GM12878 (cell line): ENCODE measurements around the gene PRR15. TPM values are rescaled to one million over a fixed set of nuclear protein-coding genes. Genes with fewer than 3 reads are reported as not detected.

Source experiments
- ATAC-seq: fragments of 200-7000 bp; cut with Tn5 transposase; 3 replicates; pipeline ENCODE4 v1.9.1; 2020; ENCODE audit warnings: mild to moderate bottlenecking, moderate library complexity
- BruUV-seq: library from RNA; stranded (reverse); fragments of 400-500 nt; replicated peaks from 2 replicates; lab custom pipeline; 2021; lab: Mats Ljungman, UMichigan
- CTCF ChIA-PET: fragments of 300-600 bp; sonication (Branson Sonifier 250); formaldehyde crosslinking; extraction: SDS; loops from one replicate; lab custom pipeline; 2021; ENCODE audit warnings: inconsistent platforms; lab: Yijun Ruan, JAX
- POLR2A ChIA-PET: fragments of 350-600 bp; formaldehyde crosslinking; extraction: SDS; loops from one replicate; lab custom pipeline; 2021; ENCODE audit warnings: inconsistent platforms; lab: Charles Lee
- RAD21 ChIA-PET: fragments of 300-600 bp; sonication (Branson Sonifier 250); formaldehyde crosslinking; loops from one replicate; lab custom pipeline; 2023; ENCODE audit warnings: antibody characterized with exemption; ENCODE audit not compliant: unreplicated experiment; lab: Charles Lee
- SMC1A ChIA-PET: fragments of 300-600 bp; sonication (Branson Sonifier 250); formaldehyde crosslinking; loops from one replicate; lab custom pipeline; 2023; ENCODE audit not compliant: unreplicated experiment, uncharacterized antibody; lab: Charles Lee
- DNase-seq: peaks from one replicate; pipeline ENCODE4 v3.0.0-alpha.2; 2011; ENCODE audit warnings: low read depth, low spot score
- FAIRE-seq: peaks from 3 replicates; lab custom pipeline; 2011; peaks lifted over from hg19 to GRCh38; lab: Jason Lieb, UNC
- H2AFZ ChIP-seq: 2 replicates; pipeline ENCODE4 v1.6.0; 2011; ENCODE audit warnings: low read depth, low read length, control low read depth; ENCODE audit not compliant: control insufficient read depth
- H3K27ac ChIP-seq: 2 replicates; pipeline ENCODE4 v1.5.1; 2011; ENCODE audit warnings: control low read depth; ENCODE audit not compliant: control insufficient read depth, insufficient read depth
- H3K27me3 ChIP-seq, 2 experiments: replicated peaks in 1 of 2; 2 replicates each; pipeline versions ENCODE4 v1.6.0 to v1.6.1; 2011; ENCODE audit warnings: low read length in 1 of 2; ENCODE audit not compliant: control insufficient read depth in 2 of 2, insufficient read depth in 2 of 2
- H3K36me3 ChIP-seq, 2 experiments: 2 replicates each; pipeline ENCODE4 v1.5.1; 2011; ENCODE audit warnings: low read length in 1 of 2; ENCODE audit not compliant: control insufficient read depth in 2 of 2, insufficient read depth in 2 of 2
- H3K4me1 ChIP-seq: 2 replicates; pipeline ENCODE4 v1.6.1; 2011; ENCODE audit warnings: mild to moderate bottlenecking, low read length, moderate library complexity, mixed read lengths; ENCODE audit not compliant: control insufficient read depth, insufficient read depth
- H3K4me2 ChIP-seq: 2 replicates; pipeline ENCODE4 v1.6.0; 2011; ENCODE audit warnings: control low read depth; ENCODE audit not compliant: control insufficient read depth, insufficient read depth
- H3K4me3 ChIP-seq: fragments of 200-600 bp; sonication (generic); 2 replicates; pipeline ENCODE4 v1.5.1; 2016
- H3K79me2 ChIP-seq: 2 replicates; pipeline ENCODE4 v1.6.0; 2011; ENCODE audit warnings: low read length; ENCODE audit not compliant: control insufficient read depth, insufficient read depth
- H3K9ac ChIP-seq: 2 replicates; pipeline ENCODE4 v1.8.0; 2011; ENCODE audit warnings: low read length, control low read depth, mixed read lengths; ENCODE audit not compliant: control insufficient read depth, insufficient read depth
- H3K9me3 ChIP-seq: replicated peaks from 3 replicates; pipeline ENCODE4 v1.5.1; 2011; ENCODE audit warnings: mild to moderate bottlenecking, low read length; ENCODE audit not compliant: control insufficient read depth, insufficient read depth
- H4K20me1 ChIP-seq: 2 replicates; pipeline ENCODE4 v1.6.0; 2011; ENCODE audit not compliant: control insufficient read depth, insufficient read depth
- ASH2L ChIP-seq: fragments of 300-600, 200-600 bp; sonication (generic); IDR thresholded peaks from 2 replicates; pipeline ENCODE4 v1.6.1; 2017; ENCODE audit warnings: low read depth, mild to moderate bottlenecking, borderline replicate concordance
- DPF2 ChIP-seq: fragments of 450-650 bp; IDR thresholded peaks from 2 replicates; pipeline ENCODE4 v1.6.1; 2017; ENCODE audit warnings: mild to moderate bottlenecking
- ELK1 ChIP-seq: IDR thresholded peaks from 2 replicates; pipeline ENCODE4 v1.6.1; 2012; ENCODE audit warnings: low read depth, low read length, improper control_type of control experiment
- GATAD2B ChIP-seq: fragments of 450-650 bp; conservative IDR thresholded peaks from 2 replicates; pipeline ENCODE4 v1.6.1; 2017; ENCODE audit warnings: low read depth, mild to moderate bottlenecking, moderate library complexity
- MYB ChIP-seq: fragments of 150-350 bp; IDR thresholded peaks from 2 replicates; pipeline ENCODE4 v1.6.1; 2014; ENCODE audit warnings: mild to moderate bottlenecking, low read depth, low read length, borderline replicate concordance
- NBN ChIP-seq: fragments of 450-650 bp; IDR thresholded peaks from 2 replicates; pipeline ENCODE4 v1.6.1; 2016
- PML ChIP-seq: IDR thresholded peaks from 2 replicates; pipeline ENCODE4 v1.6.1; 2012; ENCODE audit warnings: low read length, inconsistent platforms
- PRDM15 ChIP-seq: fragments of 450-650 bp; formaldehyde crosslinking; IDR thresholded peaks from 2 replicates; pipeline ENCODE4 v1.4.0; 2020; ENCODE audit warnings: mild to moderate bottlenecking, moderate library complexity
- TARDBP ChIP-seq: IDR thresholded peaks from 2 replicates; pipeline ENCODE4 v1.6.1; 2016; ENCODE audit warnings: borderline replicate concordance
- ZNF207 ChIP-seq: fragments of 450-650 bp; IDR thresholded peaks from 2 replicates; pipeline ENCODE4 v1.6.1; 2014; ENCODE audit warnings: antibody characterized with exemption, mild to moderate bottlenecking, borderline replicate concordance
- ZSCAN29 ChIP-seq: fragments of 450-650 bp; IDR thresholded peaks from 2 replicates; pipeline ENCODE4 v1.6.1; 2017; ENCODE audit warnings: mild to moderate bottlenecking, moderate library complexity
- WGBS: methylation state at CpG from one replicate; pipeline ENCODE4 v1.1.6; 2016; ENCODE audit warnings: low lambda C conversion rate; ENCODE audit not compliant: insufficient replicate concordance, insufficient coverage; ENCODE audit errors: missing lambda C conversion rate; 5-methylcytosine and 5-hydroxymethylcytosine counted together
- in situ Hi-C: fragments of 300-500 bp; cut with MboI; formaldehyde crosslinking; loops from 9 replicates; pipeline ENCODE4 v1.14.3; 2018; ENCODE audit warnings: mixed read lengths
- intact Hi-C: fragments of 100-400 bp; cut with micrococcal nuclease; formaldehyde crosslinking; loops from one replicate; pipeline ENCODE4 v1.14.2; 2022; ENCODE audit not compliant: unreplicated experiment
- polyA plus RNA-seq, 11 experiments: library from polyadenylated mRNA; depleted of rRNA in 4 of 11; unstranded in 6 of 11; stranded (reverse) in 5 of 11; fragments of >200 nt; fragmentation: Nextera tagmentation in 4 of 11; fragmentation: Illumina TruSeq in 1 of 11; extraction: Ambion mirVana in 4 of 11; extraction: Trizol in 1 of 11; gene quantifications; 1 replicate in 1 of 11; 2 replicates in 10 of 11; pipeline versions ENCODE4 v1.2.1 to v1.2.3, GENCODE V29; 2011 to 2016; ENCODE audit warnings: inconsistent platforms in 2 of 11, missing spikeins in 2 of 11, low read depth in 1 of 11
- total RNA-seq, 4 experiments: library from RNA; depleted of rRNA in 3 of 4; stranded (reverse); fragments of >200 nt in 3 of 4; fragmentation: Illumina TruSeq in 1 of 4; extraction: Trizol in 1 of 4; gene quantifications; 2 replicates each; pipeline versions ENCODE4 v1.2.1 to v1.2.3, GENCODE V29; 2013 to 2021

The PRR15 gene
- total and polyA plus RNA-seq, 10 of the 15 experiments (the other 5 are each of a cell fraction or from before 2014, with no cell fraction given), result not detected

- RAD21 ChIA-PET, result no interaction called here
Observed at GRCh38 chr7:29548823-29549222, 14.8 kb upstream of the PRR15 start.

More at GRCh38 chr7:29548823-29549222, 14.8 kb upstream of the PRR15 start:
- Histone ChIP-seq H3K4me3 (no peak overlapping the region), H3K36me3 (no peaks in the 10 kb centered on the region), H2AFZ (no peak overlapping the region), H3K4me1 (no peaks in the 10 kb centered on the region), H3K9ac (no peak overlapping the region), H3K27me3 (peaks cover 1 to 4% of the 10 kb centered on the region in 2 experiments; a peak in 2 of 4 replicates), H3K27ac (no peak overlapping the region), H4K20me1 (no peaks in the 10 kb centered on the region), H3K79me2 (no peaks in the 10 kb centered on the region), H3K4me2 (no peak overlapping the region), H3K9me3 (no peaks in the 10 kb centered on the region)
- intact Hi-C loops (no loop called here), in situ Hi-C loops (no loop called here)
- no peak for DNase-seq
- ChIA-PET SMC1A (no interaction called here), POLR2A (no interaction called here), CTCF (no interaction called here)
- FAIRE-seq, result no peak
- TF ChIP-seq ASH2L, result no peak
- TF ChIP-seq TARDBP, result no peak
- no peak for TF ChIP-seq MYB
- no peak for TF ChIP-seq PRDM15 (CRISPR knock-in tag)
- no peak for TF ChIP-seq PML
- TF ChIP-seq NBN, result no peak
- TF ChIP-seq ELK1, result no peak
- no peak for TF ChIP-seq ZSCAN29
- TF ChIP-seq ZNF207, result no peak
- TF ChIP-seq GATAD2B, result no peak
- TF ChIP-seq DPF2, result no peak
- BruUV-seq, result no TSS peak
- ATAC-seq, result no peak
- 14% methylated on average over 4 of the region's 4 CpGs for WGBS
